Measurements from ENCODE around the gene GJA9. TPM values are rescaled to one million over a fixed set of nuclear protein-coding genes. Genes with fewer than 3 reads are reported as not detected.

The GJA9 gene
- total RNA-seq, result not detected

GRCh38 chr1:38881487-38881886, at the start of gene GJA9:
Gene GJA9, minus strand, starts transcription at chr1:38881587. Its CDS starts 5,489 bp downstream, at chr1:38876098.
- no peak within 1 kb of the TSS for H3K4me3 ChIP-seq
- intact Hi-C loops (cut with DNase I), result no loop called here
- H3K27me3 ChIP-seq, result no peaks in the 10 kb centered on the region
- H3K9me3 ChIP-seq, result no peaks in the 10 kb centered on the region
- TF ChIP-seq POLR2AphosphoS5 (IDR thresholded peaks at IDR 0.05; ENCODE audit: insufficient read depth in 1 of 2, low read depth in 1 of 2), result no peak
- no peak for TF ChIP-seq CTCF (IDR thresholded peaks at IDR 0.05)
- no peak for TF ChIP-seq POLR2A (IDR thresholded peaks at IDR 0.05)
- no peak within 1 kb of the TSS for H3K27ac ChIP-seq
- no peak for DNase-seq (ENCODE audit: extremely low spot score in 2 of 2)
- no peaks in the 10 kb centered on the region for H3K36me3 ChIP-seq
- H3K4me1 ChIP-seq, result no peaks in the 10 kb centered on the region

DNA sequence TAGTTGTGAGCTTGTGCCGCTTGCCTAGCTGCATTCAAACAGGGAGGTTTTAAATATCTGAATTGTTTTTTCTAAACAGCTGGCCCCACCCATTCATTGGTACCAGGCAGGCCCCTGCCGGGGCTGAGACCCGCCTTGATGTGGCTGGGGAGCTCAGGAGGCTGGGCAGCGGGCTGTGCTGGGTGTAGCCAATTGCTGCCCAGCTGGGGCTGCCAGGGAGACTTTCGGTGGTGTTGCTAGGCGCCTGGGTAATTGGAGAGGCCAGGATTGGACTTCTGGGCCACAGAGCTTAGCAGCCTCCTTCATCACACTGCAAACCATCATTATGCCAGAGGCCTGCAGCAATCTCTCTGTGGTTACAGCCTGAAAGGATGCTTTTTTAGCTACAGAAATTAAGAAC, 48.1 kb upstream of the GJA9 start:
- no peaks in the 10 kb centered on the region for H3K9me3 ChIP-seq
- no peak for TF ChIP-seq CTCF (IDR thresholded peaks at IDR 0.05)
- TF ChIP-seq POLR2A (IDR thresholded peaks at IDR 0.05), result no peak
- TF ChIP-seq POLR2AphosphoS5 (IDR thresholded peaks at IDR 0.05; ENCODE audit: insufficient read depth in 1 of 2, low read depth in 1 of 2), result no peak
- no peaks in the 10 kb centered on the region for H3K4me1 ChIP-seq
- H3K4me3 ChIP-seq, result no peak overlapping the region
- no peaks in the 10 kb centered on the region for H3K36me3 ChIP-seq
- no peak overlapping the region for H3K27ac ChIP-seq
- no peaks in the 10 kb centered on the region for H3K27me3 ChIP-seq
- intact Hi-C loops (cut with DNase I), result no loop called here
- no peak for DNase-seq (ENCODE audit: extremely low spot score in 2 of 2)

- Histone ChIP-seq H3K36me3 (no peaks in the 10 kb centered on the region), H3K27me3 (no peaks in the 10 kb centered on the region), H3K4me1 (no peaks in the 10 kb centered on the region), H3K4me3 (no peak overlapping the region), H3K27ac (no peak overlapping the region), H3K9me3 (no peaks in the 10 kb centered on the region)
- no peak for DNase-seq (ENCODE audit: extremely low spot score in 2 of 2)
- TF ChIP-seq CTCF (IDR thresholded peaks at IDR 0.05) (no peak), POLR2A (IDR thresholded peaks at IDR 0.05) (no peak), POLR2AphosphoS5 (IDR thresholded peaks at IDR 0.05; ENCODE audit: insufficient read depth in 1 of 2, low read depth in 1 of 2) (no peak)
- intact Hi-C loops (cut with DNase I), result no loop called here
Observed at GRCh38 chr1:38929054-38929453, 47.7 kb upstream of the GJA9 start.

DNA sequence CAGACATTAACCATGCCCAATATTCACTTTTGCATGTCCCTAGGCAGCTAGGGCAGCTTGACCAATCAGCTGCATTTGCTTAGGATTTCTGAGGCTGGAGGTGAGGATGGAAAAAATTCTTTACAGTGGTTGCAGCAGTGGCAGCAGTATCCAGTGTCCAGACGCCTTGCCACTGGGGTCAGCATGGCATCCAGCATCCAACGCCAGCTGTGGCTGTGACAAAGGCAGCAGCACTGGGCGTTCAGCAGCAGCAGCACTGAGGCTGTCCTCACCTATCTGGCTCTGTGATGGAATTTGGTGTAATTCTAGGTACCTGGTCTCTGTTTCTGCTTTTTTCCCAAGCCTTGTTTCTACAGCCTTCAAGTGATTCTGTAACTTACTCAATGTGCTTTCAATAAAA, 44.7 kb upstream of the GJA9 start:
- no peak overlapping the region for H3K4me3 ChIP-seq
- intact Hi-C loops (cut with DNase I), result no loop called here
- no peaks in the 10 kb centered on the region for H3K4me1 ChIP-seq
- no peak overlapping the region for H3K27ac ChIP-seq
- no peaks in the 10 kb centered on the region for H3K9me3 ChIP-seq
- no peak for DNase-seq (ENCODE audit: extremely low spot score in 2 of 2)
- H3K27me3 ChIP-seq, result no peaks in the 10 kb centered on the region
- TF ChIP-seq POLR2AphosphoS5 (IDR thresholded peaks at IDR 0.05; ENCODE audit: insufficient read depth in 1 of 2, low read depth in 1 of 2) (no peak), POLR2A (IDR thresholded peaks at IDR 0.05) (no peak)
- H3K36me3 ChIP-seq, result no peaks in the 10 kb centered on the region

DNA sequence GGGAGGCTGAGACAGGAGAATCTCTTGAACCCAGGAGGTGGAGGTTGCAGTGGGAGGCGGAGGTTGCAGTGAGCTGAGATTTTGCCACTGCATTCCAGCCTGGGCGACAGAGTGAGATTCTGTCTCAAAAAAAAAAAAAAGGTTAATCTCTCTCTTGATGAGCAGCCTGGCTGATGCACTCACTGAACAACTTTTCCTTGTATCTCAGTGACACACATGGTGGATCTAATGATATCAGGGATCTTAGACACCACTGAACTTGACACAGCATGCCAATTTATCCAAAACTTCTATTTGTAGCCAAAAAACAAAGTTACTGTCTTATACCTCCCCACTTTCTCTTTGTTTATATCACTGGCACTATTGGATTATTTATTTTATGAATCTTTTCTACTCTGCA, 44.0 kb upstream of the GJA9 start:
- Histone ChIP-seq H3K4me1 (no peaks in the 10 kb centered on the region), H3K27me3 (no peaks in the 10 kb centered on the region), H3K9me3 (no peaks in the 10 kb centered on the region), H3K27ac (no peak overlapping the region), H3K36me3 (no peaks in the 10 kb centered on the region), H3K4me3 (no peak overlapping the region)
- intact Hi-C loops (cut with DNase I), result no loop called here
- TF ChIP-seq POLR2AphosphoS5 (IDR thresholded peaks at IDR 0.05; ENCODE audit: insufficient read depth in 1 of 2, low read depth in 1 of 2) (no peak), CTCF (IDR thresholded peaks at IDR 0.05) (no peak), POLR2A (IDR thresholded peaks at IDR 0.05) (no peak)
- no peak for DNase-seq (ENCODE audit: extremely low spot score in 2 of 2)
